Activated CD4-positive, CD25-positive, alpha-beta regulatory T cell treated with anti-CD3 and anti-CD28 coated beads, Interleukin-2, amount 50 U/mL, for 72 hours (primary cell): ENCODE data around the gene MED29.

Experiments
- DNase-seq: peaks from one replicate; pipeline ENCODE4 v3.0.0; 2021

The MED29 gene

GRCh38 chr19:39390751-39391437, at the start of gene MED29, which contains the start of gene PAF1:
Gene MED29 (plus strand): TSS chr19:39391378. CDS start chr19:39391423, 45 bp downstream.
Gene PAF1 (minus strand): TSS chr19:39391106. CDS start chr19:39390864, 242 bp downstream.
- peak; percentile 91 for DNase-seq

GRCh38 chr19:39341719-39342604, 49.2 kb upstream of the MED29 start, which contains the start of gene SAMD4B:
Gene SAMD4B (plus strand): TSS chr19:39342421. CDS start chr19:39356894, 14,473 bp downstream.
- peak; percentile 99 for DNase-seq

- DNase-seq: no peak
These were observed 48.4 kb upstream of the MED29 start for GRCh38 chr19:39342647-39343305.

GRCh38 chr19:39345956-39346355, 45.2 kb upstream of the MED29 start:
- DNase-seq: no peak

GRCh38 chr19:39347332-39348164, 43.6 kb upstream of the MED29 start:
- DNase-seq: no peak

- no peak for DNase-seq
These were observed 41.9 kb upstream of the MED29 start for GRCh38 chr19:39349326-39349725.

GRCh38 chr19:39350156-39350555, 41.0 kb upstream of the MED29 start:
- no peak for DNase-seq

- no peak for DNase-seq
These were observed 39.6 kb upstream of the MED29 start for GRCh38 chr19:39351537-39352064.

- no peak for DNase-seq
These were observed 38.6 kb upstream of the MED29 start for GRCh38 chr19:39352381-39353255.

GRCh38 chr19:39355253-39355652, 35.9 kb upstream of the MED29 start:
- no peak for DNase-seq

GRCh38 chr19:39356073-39356472, 35.1 kb upstream of the MED29 start:
- no peak for DNase-seq

GRCh38 chr19:39356647-39357046, 34.5 kb upstream of the MED29 start:
- DNase-seq: no peak

GRCh38 chr19:39359026-39359425, 32.2 kb upstream of the MED29 start:
- no peak for DNase-seq

GRCh38 chr19:39360599-39360998, 30.6 kb upstream of the MED29 start:
- no peak for DNase-seq

- DNase-seq: no peak
These were observed 28.2 kb upstream of the MED29 start for GRCh38 chr19:39362682-39363657.

GRCh38 chr19:39363901-39364457, 27.2 kb upstream of the MED29 start:
- no peak for DNase-seq

GRCh38 chr19:39365531-39365930, 25.6 kb upstream of the MED29 start:
- no peak for DNase-seq

GRCh38 chr19:39369200-39369599, 22.0 kb upstream of the MED29 start:
- no peak for DNase-seq

- DNase-seq: no peak
These were observed 20.4 kb upstream of the MED29 start for GRCh38 chr19:39370735-39371134.
